Tongue (tissue), 2 donors: ENCODE results near the gene YRDC. TPM values are rescaled to one million over a fixed set of nuclear protein-coding genes. Genes with fewer than 3 reads are reported as not detected.
"Not testable (repeated sequence)": the region's sequence is repeated elsewhere in the genome, so short reads cannot be mapped to it uniquely, and the experiment has no call there.

Experiments used
- DNase-seq: peaks from one replicate; pipeline ENCODE4 v3.0.0-alpha.2; 2015
- total RNA-seq: library from RNA; depleted of rRNA; stranded (reverse); fragments of >200 nt; gene quantifications from one replicate; pipeline ENCODE4 v1.2.3, GENCODE V29; 2014

Gene YRDC
- total RNA-seq, 1 donor from 2014 or later, result 10.7 TPM

DNA sequence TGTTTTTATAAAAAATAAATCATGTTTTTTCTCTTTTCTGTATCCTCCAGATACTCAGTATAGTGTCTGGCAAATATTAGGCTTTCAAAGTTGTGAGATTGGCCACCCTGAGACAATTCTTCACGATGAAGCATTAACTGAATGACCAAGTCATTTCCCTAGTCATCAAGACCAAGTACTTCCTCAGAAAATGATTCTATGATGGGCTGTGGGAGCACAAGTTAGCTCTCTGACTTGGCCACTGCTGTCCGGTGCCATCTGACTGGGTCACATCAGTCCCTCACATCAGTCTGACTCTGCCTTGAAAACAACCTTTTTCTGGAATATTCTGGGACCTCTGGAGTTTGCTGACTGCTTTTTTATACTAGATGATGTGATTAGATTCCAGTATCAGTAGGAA is 13.5 kb upstream of the YRDC start:
- DNase-seq, result no peak

DNA sequence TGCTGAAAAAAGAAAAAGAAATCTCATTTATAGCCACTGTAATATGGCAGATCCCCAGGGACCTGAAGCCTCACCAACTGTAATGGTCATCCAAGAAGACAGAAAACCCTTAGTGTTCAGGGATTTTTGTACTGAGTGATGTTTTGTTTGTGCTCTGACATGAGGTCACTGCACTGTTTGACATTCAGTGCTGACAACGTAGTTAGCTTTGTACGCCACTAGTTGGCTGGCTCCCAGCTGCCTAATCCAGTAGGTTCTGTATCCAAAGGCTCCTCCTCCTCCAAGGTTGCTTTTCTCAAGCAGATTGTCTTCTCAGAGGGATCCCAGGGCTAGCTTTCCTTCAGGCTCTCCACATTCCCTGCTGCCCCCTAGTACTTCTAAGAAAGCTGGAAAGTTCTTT is 9.5 kb upstream of the YRDC start:
- no peak for DNase-seq

- no peak for DNase-seq
Observed at GRCh38 chr1:37814252-37814651, 6.2 kb upstream of the YRDC start.

GRCh38 chr1:37813529-37814145 is 5.6 kb upstream of the YRDC start:
- DNase-seq, result no peak

DNA sequence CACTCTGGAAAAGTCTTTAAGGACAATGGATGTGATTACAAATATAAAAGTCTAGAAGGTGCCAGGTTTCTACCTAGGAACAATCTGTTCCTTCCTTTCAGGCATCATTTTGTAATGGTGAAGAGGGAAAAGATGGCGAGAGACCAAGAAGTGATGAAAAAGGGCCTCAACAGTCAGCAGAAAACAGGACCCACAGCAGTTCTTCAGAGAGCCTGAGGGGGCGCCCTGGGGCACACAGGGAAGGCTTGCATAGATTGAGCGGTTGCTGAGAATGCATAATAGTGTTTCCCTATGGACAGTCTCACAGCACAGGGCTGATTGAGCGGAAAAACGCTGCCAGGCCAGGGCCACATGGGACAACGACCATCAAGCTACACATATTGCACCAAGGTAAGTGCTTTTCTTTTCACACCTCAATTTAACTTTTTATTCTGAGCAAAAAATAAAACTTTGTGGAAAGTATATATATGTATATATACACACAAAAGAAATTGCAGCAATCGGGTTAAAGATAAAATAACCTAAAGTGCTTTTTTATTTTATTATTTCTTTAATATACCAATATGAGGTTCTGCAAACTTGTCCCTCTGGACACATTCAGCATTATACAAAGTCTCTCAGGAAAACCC is 3.1 kb upstream of the YRDC start:
- peak; percentile 81 for DNase-seq

GRCh38 chr1:37809942-37810341 is 1.9 kb upstream of the YRDC start:
- DNase-seq, result no peak

- peak; percentile 88 for DNase-seq
Observed at GRCh38 chr1:37808369-37809319, 636 bp upstream of the YRDC start.

DNA sequence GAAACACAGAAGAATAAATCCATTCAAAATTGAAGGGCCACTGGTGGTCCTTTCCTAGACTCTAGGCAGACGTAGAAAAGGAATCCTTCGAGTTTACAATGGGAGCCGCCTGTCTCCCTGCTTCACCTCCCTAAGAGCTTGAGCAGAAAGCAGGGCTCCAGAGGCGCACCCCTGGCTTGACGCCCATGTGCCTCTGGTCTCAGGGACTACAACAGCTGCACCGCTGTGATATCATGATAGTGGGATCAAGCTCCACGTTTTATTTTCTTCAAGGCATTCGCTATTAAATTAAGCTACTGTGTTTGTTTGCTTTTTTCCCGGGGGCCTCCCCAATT is 821 bp downstream of the YRDC start:
- DNase-seq, result no peak

- DNase-seq, result no peak
Observed at GRCh38 chr1:37802439-37802838, 5.6 kb downstream of the YRDC start.

- no peak for DNase-seq
Observed at GRCh38 chr1:37797750-37798345, 10.2 kb downstream of the YRDC start.

GRCh38 chr1:37795340-37796125 is 12.5 kb downstream of the YRDC start:
- peak; percentile 78 for DNase-seq

GRCh38 chr1:37794372-37795339 is 13.4 kb downstream of the YRDC start:
- DNase-seq, result no peak

GRCh38 chr1:37793773-37794371 is 14.1 kb downstream of the YRDC start, which contains the start of gene MANEAL:
Gene MANEAL (plus strand): TSS chr1:37793847. CDS start chr1:37794183, 336 bp downstream.
- peak; percentile 55 for DNase-seq

- no peak for DNase-seq
Observed at GRCh38 chr1:37792943-37793686, 14.9 kb downstream of the YRDC start.

DNA sequence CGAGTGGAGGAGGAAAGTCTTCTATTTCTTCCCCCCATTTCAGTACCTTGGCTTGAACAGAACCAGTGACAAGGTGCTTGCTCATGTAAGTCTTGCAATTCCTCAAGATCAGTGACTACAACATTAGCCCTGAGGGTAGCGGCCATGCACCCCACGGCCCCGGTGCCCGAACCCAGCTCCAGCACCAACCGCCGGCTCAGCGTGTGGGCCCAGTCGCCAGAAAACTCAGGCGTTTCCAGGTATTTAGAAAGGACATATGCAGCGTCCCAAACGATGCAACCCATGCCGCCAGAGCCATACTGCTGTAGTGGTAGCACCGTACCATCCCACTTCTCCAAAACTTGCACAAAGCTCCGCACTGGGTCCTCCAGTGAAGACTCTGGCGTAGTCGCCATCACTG is 25.5 kb downstream of the YRDC start:
- no peak for DNase-seq

DNA sequence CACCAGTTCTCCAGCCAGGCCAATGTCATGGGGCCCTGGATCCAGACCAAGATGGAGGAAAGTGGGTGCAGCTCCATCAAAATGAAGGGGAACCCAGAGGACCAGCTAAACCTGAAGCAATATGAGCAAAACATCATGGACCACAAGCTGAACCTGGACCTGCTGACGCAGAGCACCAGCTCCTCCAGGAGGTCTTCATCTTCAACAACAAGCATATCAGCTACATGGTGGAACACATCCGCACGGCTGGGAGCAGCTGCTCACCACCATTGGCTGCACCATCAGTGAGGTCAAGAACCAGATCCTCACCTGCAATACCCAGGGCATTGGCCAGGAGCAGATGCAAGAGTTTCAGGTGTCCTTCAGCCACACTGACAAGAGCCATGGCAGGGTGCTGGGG is 29.4 kb downstream of the YRDC start:
- no peak for DNase-seq

- no peak for DNase-seq
Observed at GRCh38 chr1:37776946-37777516, 31.0 kb downstream of the YRDC start.

DNA sequence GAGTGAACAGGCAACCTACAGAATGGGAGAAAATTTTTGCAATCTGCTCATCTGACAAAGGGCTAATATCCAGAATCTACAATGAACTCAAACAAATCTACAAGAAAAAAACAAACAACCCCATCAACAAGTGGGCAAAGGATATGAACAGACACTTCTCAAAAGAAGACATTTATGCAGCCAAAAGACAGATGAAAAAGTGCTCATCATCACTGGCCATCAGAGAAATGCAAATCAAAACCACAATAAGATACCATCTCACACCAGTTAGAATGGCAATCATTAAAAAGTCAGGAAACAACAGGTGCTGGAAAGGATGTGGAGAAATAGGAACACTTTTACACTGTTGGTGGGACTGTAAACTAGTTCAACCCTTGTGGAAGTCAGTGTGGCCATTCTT is 36.6 kb downstream of the YRDC start:
- not testable (repeated sequence) for DNase-seq

DNA sequence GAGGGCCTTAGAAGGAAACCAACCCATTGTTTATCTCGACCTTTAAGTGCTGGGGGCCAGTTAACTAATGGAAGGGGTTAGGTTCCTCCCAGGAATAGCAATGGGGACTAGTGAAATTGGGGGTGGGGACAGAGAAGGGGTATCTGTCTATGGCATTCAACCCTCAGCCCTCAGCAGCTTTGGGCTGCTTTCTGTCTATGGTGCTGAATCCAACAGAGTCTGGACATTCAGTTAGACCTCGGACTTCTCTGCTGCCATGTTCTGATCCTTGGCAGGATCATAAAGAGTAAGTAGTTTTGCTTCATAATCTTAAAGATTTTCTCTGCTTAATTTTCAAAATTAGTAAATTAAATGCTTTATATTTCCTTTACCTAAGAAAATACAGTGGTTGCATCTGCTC is 40.5 kb downstream of the YRDC start:
- no peak for DNase-seq
